Ascending aorta (tissue), 2 donors: ENCODE data around the gene LRP2. TPM values are rescaled to one million over a fixed set of nuclear protein-coding genes. Genes with fewer than 3 reads are reported as not detected.
A peak's percentile ranks its signal among the peaks of the same experiment; 100 is the strongest.

Experiments
- DNase-seq, 2 donors: peaks; one replicate each; pipeline ENCODE4 v3.0.0-alpha.2; 2019; ENCODE audit warnings: low spot score in 2 of 2
- H3K27ac ChIP-seq, 2 donors: fragments of 200-600 bp; sonication (generic); one replicate each; pipeline ENCODE4 v1.5.1; 2016 to 2017; ENCODE audit warnings: mild to moderate bottlenecking in 1 of 2
- H3K27me3 ChIP-seq: fragments of 200-600 bp; sonication (generic); one replicate; pipeline ENCODE4 v1.5.1; 2017
- H3K36me3 ChIP-seq, 2 donors: fragments of 200-600 bp; sonication (generic); one replicate each; pipeline ENCODE4 v1.5.1; 2016
- H3K4me1 ChIP-seq, 2 donors: fragments of 200-600 bp; sonication (generic); one replicate each; pipeline ENCODE4 v1.5.1; 2016 to 2017; ENCODE audit warnings: mild to moderate bottlenecking in 1 of 2
- H3K4me3 ChIP-seq, 2 donors: fragments of 200-600 bp; sonication (generic); one replicate each; pipeline ENCODE4 v1.5.1; 2016 to 2017; ENCODE audit warnings: mild to moderate bottlenecking in 1 of 2
- H3K9me3 ChIP-seq, 2 donors: fragments of 200-600 bp; sonication (generic); one replicate each; pipeline ENCODE4 v1.5.1; 2016
- intact Hi-C: fragments of 100-400 bp; cut with DNase I; formaldehyde crosslinking; loops from one replicate; pipeline ENCODE4 v1.15.1; 2023
- total RNA-seq: library from RNA; depleted of rRNA; stranded (reverse); fragments of >200 nt; gene quantifications from one replicate; pipeline ENCODE4 v1.1.0, GENCODE V29; 2016
- TF ChIP-seq, protein P1 (sequence below), 3 experiments: fragments of 200-600 bp in 2 of 3; fragments of 450-650 bp in 1 of 3; sonication (generic) in 2 of 3; IDR thresholded peaks; one replicate each; pipeline ENCODE4 v1.5.1; 2016 to 2019; ENCODE audit warnings: antibody characterized with exemption in 3 of 3, mild to moderate bottlenecking in 1 of 3, moderate library complexity in 1 of 3

Gene LRP2
- total RNA-seq, 1 donor from 2014 or later = not detected

DNA sequence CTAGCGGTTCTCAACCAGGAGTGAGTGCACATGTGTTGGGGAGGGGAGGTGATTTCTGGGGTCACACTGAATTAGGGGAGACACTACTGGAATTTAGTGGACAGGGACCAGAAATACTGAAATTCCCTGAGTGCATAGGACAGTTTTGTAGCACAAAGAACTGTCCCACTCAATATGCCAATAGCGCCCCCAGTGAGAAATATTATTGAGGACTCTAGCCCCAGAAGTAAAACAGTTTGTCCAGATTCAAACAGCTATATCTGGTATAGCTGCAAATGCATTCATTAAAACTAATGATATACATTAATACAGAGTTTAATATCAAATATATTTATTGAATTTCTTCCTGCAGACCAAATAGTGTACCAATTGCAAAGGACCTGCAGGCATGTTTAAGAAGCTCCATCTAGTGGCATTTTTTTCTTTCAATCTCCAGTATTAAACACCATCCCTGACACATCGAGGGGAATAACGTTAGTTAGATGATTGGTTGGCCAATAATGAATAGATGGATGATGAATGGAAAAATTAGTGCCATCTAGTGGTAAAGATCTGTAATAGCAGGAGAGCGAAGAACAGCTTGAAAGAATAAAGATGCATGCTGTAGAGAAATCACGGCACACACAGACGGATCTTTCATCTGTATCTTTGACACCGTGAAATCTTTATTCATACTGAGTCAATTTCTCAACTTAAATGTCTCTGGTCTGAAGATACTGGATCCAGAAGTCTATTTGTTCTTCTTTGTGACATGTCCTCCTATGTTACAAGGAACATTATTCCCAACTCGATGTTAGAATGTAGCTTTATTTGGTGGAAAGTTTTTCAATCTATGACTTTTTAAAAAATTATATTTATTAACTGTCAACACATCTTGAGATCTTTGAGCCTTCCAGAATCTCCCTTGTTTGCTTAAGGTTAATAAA is 230.5 kb downstream of the LRP2 start:
- H3K9me3 ChIP-seq = no peaks in the 10 kb centered on the region
- no peak for DNase-seq
- H3K36me3 ChIP-seq = no peaks in the 10 kb centered on the region
- no peaks in the 10 kb centered on the region for H3K4me1 ChIP-seq
- H3K27me3 ChIP-seq = no peaks in the 10 kb centered on the region
- H3K27ac ChIP-seq = no peak overlapping the region
- intact Hi-C loops = loop anchor here (10.0 kb wide), 1 partner anchor 167 kb away; no protein-coding TSS in a partner anchor
- H3K4me3 ChIP-seq = no peak overlapping the region
- TF ChIP-seq, protein P1, sequence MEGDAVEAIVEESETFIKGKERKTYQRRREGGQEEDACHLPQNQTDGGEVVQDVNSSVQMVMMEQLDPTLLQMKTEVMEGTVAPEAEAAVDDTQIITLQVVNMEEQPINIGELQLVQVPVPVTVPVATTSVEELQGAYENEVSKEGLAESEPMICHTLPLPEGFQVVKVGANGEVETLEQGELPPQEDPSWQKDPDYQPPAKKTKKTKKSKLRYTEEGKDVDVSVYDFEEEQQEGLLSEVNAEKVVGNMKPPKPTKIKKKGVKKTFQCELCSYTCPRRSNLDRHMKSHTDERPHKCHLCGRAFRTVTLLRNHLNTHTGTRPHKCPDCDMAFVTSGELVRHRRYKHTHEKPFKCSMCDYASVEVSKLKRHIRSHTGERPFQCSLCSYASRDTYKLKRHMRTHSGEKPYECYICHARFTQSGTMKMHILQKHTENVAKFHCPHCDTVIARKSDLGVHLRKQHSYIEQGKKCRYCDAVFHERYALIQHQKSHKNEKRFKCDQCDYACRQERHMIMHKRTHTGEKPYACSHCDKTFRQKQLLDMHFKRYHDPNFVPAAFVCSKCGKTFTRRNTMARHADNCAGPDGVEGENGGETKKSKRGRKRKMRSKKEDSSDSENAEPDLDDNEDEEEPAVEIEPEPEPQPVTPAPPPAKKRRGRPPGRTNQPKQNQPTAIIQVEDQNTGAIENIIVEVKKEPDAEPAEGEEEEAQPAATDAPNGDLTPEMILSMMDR (IDR thresholded peaks at IDR 0.05) = peak; percentile 18 to 67 (median 62)

DNA sequence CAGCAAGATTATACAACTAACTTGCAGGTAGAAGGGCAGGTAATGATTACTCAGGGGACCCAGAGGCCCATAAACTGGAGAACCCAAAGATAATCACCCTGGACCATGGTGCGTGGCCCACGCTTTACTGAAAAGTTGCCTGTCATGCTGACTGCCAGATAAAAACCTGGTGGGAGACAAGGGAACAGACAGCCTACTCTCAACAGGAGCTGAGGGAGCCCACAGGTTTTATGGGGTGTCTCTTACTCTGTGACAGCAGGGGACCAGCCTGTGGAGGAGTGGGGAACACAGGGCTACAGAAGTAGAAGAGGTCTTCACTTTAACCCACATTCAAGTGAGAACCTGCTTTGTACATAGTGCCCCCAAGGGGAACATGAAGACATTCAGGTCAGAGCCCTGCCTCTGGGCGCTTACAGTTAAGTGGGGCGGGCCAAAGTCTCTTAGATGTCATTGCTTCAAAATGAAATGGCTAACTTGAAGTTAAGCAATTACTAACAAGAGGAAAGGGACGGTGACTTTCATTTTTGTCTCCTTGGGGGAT is 232.6 kb downstream of the LRP2 start:
- DNase-seq = no peak
- Histone ChIP-seq H3K36me3 (no peaks in the 10 kb centered on the region), H3K4me1 (no peaks in the 10 kb centered on the region), H3K4me3 (no peak overlapping the region), H3K27ac (no peak overlapping the region), H3K27me3 (no peaks in the 10 kb centered on the region), H3K9me3 (no peaks in the 10 kb centered on the region)
- intact Hi-C loops = loop anchor here (10.0 kb wide), 1 partner anchor 165 kb away; no protein-coding TSS in a partner anchor
- TF ChIP-seq, protein P1 (IDR thresholded peaks at IDR 0.05) = no peak

DNA sequence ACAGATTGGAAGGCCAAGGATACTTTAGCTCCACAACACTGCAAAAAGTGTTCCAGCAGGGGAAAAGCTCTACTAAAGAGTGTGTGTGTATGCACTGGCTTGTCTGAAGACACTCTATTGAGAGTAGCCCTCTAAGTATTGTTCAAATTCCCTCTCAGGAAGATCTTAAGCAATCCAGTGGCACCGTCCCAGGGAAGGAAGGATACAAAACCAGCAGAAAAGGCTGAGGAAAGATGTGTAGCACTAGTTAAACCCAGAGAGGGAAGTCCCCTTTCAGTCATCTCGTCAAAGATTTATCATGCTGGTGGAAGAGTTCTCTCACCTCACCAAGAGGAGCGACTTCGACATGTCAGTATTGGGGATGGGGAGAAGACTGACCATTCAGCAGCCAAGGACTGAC is 242.5 kb downstream of the LRP2 start:
- no peaks in the 10 kb centered on the region for H3K4me1 ChIP-seq
- no peak overlapping the region for H3K27ac ChIP-seq
- TF ChIP-seq, protein P1 (IDR thresholded peaks at IDR 0.05) = no peak
- H3K36me3 ChIP-seq = no peaks in the 10 kb centered on the region
- no peak for DNase-seq
- no peaks in the 10 kb centered on the region for H3K9me3 ChIP-seq
- intact Hi-C loops = no loop called here
- no peaks in the 10 kb centered on the region for H3K27me3 ChIP-seq
- no peak overlapping the region for H3K4me3 ChIP-seq

DNA sequence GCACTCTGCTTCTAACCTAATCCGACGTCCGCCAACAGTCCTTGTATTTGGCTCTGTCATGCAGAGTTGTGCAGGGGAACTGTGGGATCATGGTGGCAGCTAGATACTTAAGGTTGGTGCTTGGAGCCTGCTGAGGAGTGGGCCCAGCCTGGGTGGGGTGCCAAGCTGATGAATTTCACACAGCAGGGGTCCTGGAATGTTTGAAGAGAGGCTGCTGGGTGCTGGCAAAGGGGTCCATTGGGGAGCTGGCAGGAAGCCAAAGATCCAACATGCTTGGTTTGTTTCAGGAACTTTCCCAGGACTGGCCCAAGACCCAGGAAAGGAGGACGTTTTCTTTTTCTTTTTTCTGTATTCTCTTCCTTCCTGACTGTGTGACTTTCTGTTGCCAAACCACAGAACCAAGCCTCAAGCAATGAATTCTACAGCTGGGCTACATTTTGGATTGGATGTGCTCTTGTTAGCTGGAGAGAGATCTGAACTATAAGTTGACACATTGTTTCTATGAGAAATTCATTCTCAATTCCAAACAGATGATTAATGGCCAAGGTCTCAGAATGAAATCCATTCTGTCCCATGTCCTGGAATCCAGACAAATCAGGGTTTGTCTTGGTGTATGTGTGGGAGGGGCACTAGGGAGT is 243.1 kb downstream of the LRP2 start:
- intact Hi-C loops = no loop called here
- TF ChIP-seq, protein P1 (IDR thresholded peaks at IDR 0.05) = no peak
- Histone ChIP-seq H3K4me3 (no peak overlapping the region), H3K4me1 (no peaks in the 10 kb centered on the region), H3K9me3 (no peaks in the 10 kb centered on the region), H3K36me3 (no peaks in the 10 kb centered on the region), H3K27ac (no peak overlapping the region), H3K27me3 (no peaks in the 10 kb centered on the region)
- DNase-seq = no peak

DNA sequence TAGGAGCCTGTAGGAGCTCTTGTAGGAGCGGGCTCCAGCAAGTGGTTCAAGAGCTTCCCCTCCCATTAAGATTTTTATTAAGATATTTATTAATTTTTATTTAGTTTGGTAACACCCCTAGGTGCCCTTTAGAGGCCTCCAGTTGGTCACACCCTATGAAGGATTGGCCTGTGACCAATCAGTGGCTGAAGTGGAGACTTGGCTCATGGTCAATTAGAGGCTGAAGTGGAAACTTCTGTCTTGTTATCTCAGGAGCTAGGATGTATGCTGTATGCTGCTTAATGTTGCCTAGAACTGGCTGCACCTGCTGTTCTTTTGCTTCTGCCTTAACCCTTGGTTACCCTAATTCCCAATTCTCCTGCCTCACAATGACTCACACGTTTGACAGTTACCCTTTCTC is 244.3 kb downstream of the LRP2 start:
- Histone ChIP-seq H3K27ac (no peak overlapping the region), H3K4me1 (no peaks in the 10 kb centered on the region), H3K27me3 (no peaks in the 10 kb centered on the region), H3K36me3 (no peaks in the 10 kb centered on the region), H3K9me3 (no peaks in the 10 kb centered on the region), H3K4me3 (no peak overlapping the region)
- TF ChIP-seq, protein P1 (IDR thresholded peaks at IDR 0.05) = no peak
- intact Hi-C loops = no loop called here
- no peak for DNase-seq
